HK-2 (cell line): ENCODE data around the gene CARD14.

Experiments used
- DNase-seq: peaks from one replicate; pipeline ENCODE4 v3.0.0-alpha.2; 2018; ENCODE audit not compliant: unreplicated experiment

CARD14 gene

DNA sequence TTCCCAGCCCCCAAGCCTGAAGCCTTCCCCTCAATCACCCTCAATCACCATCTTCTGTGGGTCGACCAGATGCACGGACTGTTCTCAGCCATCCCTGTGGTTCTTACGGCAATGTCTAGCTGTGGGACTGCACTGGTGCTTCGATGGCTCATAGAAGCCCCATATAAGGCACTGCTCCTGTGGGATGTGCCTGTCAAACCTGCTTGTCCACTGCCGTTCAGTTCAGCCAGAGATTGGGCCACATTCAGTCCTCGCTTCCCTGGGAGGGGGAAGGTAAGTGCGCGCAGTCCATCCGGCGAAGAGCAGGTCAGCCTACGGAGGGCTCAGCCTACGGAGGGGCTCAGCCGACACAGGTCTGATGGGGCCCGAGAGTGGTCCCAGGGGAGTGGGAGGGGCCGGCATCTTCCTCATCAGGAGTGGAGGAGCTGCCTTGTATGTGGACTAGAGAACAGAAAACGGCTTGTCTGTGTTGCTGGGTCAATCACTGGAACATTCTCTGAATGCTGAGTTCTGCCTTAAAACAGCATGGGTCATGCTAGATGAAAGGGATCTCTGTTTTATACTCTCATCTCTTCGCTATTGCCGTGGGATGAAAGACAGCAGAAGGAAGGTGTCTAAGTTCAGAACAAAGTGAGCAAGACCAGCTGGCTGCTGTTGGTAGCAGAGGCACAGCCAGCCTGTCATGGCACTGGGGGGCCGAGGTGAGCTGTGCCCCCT lies at the start of gene CARD14:
Gene CARD14, plus strand, starts transcription at position 247 of the 717 bp plus-strand sequence. CDS start 11,409 bp downstream, outside the sequence.
- no peak for DNase-seq

DNA sequence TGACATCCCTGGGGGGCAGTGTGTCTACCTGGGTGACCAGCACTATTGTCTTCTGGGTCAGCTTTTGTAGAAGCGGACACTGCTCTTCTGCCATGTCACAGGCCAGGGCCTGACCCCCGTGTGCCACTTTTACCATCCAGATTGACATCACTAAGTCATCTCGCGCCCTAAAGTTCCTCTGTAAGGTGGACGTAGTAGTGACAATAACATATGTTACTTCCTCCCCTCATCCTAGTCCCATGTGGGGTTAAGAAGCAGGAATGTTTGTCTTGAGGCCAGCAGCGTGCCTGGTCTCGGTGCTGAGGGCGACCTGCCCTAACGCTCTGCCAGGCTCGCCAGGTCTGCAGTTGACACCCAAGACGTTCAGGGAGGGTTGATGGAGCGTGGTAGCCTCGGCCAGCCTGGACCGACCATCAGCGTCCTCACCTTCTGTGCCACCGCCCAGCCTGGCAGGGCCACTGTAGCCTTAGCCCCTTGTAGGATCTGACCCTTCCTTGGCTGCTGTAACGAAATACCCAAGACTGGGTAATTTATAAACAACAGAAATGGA lies 47.7 kb upstream of the CARD14 start:
- no peak for DNase-seq

DNA sequence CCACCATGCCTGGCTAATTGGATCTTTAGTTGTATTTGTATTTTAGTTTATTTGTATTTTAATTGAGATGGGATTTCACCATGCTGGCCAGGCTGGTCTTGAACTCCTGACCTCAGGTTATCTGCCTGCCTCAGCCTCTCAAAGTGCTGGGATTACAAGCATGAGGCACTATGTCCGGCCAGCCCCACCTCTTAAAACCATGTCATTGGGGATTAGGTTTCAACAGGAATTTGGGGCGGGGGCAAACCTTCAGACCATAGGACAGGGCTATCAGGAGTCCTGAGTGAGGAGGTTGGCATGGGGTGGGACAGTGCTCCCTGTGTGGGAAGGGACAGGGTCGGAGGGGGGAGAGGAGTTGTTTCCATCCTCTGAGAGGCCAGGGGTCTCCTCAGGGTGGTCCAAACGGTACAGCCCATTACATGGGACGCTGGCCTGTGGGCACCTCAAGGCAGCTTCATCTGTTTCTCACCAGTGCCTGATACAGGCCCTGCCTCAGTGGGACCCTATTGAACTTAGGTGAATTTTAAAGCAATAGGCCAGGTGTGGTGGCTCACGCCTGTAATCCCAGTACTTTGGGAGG lies 46.8 kb upstream of the CARD14 start:
- DNase-seq, result no peak

DNA sequence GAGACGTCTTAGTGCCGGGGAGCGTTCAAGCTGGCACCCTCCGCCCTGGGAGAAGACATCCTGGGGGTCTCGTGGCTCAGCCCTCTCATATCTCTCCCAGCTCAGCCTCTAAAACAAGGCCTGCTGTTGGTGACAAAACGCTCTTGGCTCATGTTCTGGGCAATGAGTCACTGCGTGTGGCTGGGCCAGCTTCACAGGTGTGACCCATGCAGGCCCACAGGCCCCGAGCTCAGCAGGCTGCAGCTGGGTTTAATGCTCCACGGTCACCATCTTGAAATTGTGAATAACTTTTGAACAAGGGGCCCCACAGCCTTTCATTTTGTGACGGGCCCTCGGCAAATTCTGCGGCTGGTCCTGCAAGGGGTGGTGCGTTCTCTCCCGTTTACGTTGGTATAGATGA lies 46.0 kb upstream of the CARD14 start:
- no peak for DNase-seq

DNA sequence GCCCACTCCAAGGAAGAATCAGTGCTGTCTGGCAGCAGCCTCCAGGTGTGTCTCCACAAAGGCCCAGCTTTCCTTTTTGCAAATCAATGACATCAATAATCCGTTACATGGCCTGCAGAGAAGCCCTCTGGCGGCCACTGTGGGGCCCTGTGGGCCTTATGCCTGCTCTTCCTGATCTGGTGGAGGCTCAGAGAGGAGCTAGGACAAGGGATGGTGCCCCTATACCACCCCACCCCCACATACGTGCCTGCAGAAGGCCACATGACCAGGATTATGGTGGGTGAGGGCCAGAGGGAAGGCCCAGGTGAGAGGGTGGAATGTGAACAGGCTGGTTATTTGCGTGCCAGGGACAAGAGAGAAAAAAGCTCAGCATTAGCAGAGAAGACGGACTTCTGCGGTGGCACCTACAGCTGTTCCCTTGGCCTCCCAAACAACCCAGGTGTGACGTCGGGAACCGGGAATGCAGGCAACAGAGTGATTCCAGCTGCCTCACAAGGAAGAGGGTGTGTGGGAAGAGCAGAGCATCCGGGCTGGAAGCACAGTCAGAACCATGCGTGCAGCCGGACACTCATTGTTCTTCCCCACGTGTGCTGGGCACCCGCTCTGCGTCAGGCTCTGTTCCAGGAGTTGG lies 45.4 kb upstream of the CARD14 start:
- DNase-seq, result no peak

DNA sequence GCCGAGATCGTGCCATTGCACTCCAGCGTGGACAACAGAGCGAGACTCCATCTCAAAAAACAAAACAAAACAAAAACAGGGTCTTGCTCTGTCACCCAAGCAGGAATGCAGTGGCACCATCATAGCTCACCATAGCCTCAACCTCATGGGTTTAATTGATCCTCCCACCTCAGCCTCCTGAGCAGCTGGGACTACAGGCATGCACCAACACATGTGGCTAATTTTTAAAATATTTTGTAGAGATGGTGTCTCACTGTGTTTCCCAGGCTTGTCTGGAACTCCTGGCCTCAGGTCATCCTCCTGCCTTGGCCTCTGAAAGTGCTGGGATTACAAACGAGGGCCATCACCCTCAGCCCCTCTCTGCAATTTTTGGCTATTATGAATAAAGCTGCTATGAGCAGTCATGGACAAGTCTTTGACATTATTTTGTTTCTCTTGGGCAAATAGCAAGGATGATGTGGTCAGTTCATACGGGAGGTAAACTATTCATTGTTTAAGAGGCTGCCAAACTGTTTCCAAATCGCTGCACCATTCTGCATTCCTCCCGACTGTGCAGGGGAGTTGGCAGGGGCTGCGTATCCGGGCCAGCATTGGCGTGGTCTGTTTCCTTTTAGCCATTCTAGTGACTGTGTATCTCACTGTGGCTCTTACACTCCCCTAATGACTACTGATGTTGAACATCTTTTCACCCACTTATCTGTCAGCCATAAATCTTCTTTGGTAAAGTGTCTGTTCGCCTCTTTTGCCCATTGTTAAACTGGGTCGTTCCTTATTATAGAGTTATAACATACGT lies 44.0 kb upstream of the CARD14 start:
- DNase-seq, result no peak

DNA sequence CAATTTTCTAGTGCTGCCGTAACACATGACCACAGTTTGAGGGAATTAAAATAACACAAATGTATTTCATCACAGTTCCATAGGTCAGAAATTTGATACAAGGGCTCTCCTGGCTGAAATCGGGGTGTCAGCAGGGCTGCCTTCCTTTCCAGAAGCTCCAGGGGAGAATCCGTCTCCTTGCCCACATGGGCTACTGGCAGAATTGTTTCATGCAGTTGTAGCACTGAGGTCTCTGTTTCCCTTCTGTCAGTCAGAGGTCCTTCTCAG lies 43.4 kb upstream of the CARD14 start:
- no peak for DNase-seq

DNA sequence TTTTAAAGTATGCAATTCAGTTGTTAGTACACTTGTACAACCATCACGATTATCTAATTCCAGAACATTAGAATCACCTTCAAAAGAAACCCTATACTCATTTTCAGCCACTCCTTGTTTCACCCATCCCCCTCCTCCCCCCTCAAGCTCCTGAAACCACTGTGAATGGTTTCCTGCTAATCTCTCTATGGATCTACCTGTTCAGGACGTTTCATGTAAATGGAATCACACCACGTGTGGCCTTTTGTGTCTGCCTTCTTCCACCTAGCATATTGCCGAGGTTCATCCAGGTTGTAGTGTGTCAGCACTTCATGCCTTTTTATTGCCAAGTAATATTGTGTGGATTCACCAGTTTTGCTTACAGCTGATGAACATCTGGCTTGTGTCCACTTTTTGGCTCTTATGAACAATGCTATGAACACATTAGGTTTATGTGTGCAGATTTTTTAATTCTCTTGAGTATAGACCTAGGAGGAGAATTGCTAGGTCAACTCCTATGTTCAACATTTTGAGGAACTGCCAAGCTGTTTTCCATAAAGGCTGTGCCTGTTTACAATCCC lies 40.7 kb upstream of the CARD14 start:
- no peak for DNase-seq

DNA sequence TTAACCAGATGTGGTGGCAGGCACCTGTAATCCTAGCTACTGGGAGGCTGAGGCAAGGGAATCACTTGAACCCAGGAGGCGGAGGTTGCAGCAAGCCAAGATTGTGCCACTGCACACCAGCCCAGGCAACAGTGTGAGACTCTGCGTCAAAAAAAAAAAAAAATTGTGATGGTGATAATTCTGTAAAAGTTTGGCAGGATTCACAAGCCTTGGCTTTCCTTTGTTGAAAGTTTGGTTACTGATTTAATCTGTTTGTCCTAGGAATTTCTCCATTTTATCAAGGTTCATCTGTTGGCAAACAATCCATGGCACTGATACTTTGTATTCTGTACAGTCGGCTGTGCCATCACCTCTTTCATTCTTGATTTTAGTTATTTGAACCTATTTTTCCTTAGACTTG lies 38.8 kb upstream of the CARD14 start:
- DNase-seq, result no peak

DNA sequence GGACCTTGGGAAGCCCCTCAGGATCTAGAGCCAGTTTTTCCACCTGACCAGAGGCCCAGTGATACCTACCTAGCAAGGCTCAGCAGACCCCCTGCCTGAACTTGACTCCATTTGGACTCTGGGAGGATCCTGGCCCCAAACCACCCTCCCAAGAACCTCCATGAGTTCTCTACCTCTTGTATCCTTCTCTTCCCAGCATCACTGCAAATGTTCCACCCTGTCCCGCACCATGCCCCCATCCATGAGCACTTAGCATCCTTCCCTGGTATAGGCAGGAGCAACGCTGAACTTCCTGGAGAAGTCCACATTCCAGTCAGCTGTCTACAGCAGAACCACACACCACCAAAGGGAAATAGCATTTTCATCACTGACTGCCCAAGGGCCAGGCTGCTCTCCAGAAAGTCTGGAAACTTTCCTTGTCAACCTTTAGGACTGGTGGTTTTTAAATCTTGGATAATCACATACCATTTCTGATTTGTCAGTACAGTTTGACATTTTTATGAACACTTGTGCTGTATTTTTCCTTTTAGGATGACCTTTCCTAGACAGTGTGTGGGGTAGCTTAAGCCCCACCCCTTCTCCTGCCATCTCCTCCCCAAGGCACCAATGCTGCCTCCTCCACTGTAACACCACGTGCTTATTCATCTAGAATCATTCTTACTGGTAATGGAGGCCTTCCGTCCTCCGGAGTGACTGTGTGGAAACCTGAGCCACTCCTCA lies 36.8 kb upstream of the CARD14 start:
- no peak for DNase-seq

DNA sequence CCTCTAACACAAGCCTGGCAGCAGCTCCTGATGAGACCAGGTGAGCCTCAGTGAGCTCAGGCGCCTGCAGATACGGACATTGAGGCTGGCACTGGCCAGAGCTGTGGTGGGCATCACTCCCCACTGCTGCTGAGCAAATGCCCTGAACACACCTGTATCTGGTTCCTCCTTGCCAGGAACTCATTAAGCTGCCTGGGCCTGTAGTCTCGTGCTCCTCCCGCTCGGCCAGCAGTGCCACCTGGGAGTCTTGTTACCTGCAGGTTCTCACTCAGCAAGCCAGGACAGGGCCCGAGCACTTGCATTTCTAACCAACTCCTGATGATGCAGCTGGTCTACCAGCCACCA lies 36.2 kb upstream of the CARD14 start:
- DNase-seq, result no peak

DNA sequence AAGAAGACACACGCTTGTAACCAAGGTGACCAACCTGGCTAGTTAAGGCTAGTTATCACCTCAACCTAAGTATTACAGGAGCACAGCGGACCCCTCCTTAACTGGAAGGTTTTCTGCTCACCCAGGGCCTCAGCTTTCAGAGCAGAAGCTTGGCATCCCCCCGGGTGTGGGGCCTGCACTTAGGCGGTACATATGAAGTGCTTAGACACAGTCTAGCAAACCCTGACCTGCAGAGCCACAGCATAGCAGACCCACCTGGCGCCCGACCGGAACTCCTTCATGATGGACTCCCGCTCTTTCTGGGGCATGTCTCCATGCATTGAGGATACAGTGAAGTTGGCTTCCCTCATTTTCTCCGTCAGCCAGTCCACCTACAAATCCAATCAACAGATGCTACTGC lies 32.7 kb upstream of the CARD14 start:
- no peak for DNase-seq

DNA sequence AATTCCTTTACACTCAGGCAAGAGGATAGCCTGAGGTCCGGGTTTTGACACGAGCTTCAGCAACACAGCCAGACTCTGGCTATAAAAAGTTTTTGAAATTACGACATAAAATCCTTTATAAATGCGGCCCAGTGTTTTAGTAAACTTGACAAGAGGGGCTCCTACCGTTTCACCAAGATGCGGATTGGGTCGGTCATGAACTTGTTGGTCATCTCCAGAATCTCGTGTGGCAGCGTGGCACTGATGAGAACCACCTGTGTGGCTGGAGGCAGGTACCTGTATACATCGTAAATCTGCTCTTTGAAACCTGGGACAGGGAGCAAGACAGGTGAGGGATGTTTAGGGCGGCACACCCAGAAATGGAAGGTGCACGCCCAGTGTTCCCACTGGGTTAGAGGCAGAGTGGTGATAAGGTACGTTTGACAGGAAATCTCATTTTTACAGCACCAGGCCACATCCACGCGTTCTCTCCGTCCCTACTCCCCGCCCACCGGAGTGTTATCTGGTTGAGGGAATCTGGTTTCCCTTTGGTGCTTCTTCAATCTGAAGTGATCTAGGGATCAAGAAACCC lies 30.9 kb upstream of the CARD14 start:
- DNase-seq, result no peak

DNA sequence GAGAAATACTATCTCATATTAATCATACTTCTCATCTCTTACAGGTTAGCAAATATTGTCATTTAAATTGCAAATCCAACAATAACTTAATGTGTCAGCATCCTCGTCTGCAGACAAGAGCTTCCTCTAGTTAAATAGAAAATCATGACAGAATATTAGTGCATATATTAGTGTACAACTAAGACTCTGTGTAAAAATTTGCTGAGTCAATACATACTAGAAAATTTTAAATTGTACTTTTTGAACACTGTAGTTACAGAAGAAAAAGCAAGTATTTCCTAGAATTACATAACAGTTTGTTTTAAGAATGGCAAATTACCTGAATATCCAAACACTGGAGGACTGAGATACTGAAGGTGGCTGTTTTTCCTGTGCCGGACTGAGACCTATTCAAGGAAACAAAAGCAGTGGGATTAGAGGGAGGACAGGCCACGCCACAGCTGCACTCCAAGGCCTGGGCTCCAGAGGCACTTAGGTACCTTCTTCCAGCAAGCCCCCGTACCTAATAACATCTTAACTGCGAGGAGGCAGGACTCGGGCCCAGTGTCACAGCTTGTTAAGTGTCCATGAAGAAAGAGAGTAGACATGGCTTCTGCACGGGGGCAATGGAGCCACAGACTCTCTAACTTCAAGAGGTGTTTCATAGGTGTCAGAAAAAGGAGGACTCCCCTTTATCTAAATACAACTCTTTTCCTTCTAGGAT lies 28.2 kb upstream of the CARD14 start:
- DNase-seq, result no peak

DNA sequence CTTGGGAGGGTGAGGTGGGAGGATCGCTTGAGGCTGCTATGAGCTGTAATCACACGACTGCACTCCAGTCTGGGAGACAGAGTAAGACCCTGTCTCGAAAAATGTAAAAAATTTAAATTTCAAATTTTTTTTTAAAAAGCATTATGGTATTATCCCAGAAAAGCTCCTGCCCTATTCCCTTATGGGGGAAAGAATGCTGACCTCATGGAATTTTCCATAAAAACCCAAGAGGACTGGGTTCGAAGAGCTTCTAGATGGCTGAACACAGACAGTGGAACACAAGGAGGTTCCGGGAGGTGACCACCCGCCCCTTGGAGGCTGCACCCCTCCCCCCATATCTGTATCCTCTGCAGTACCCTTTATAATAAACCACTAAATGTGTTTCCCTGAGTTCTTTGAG lies 26.9 kb upstream of the CARD14 start:
- no peak for DNase-seq

DNA sequence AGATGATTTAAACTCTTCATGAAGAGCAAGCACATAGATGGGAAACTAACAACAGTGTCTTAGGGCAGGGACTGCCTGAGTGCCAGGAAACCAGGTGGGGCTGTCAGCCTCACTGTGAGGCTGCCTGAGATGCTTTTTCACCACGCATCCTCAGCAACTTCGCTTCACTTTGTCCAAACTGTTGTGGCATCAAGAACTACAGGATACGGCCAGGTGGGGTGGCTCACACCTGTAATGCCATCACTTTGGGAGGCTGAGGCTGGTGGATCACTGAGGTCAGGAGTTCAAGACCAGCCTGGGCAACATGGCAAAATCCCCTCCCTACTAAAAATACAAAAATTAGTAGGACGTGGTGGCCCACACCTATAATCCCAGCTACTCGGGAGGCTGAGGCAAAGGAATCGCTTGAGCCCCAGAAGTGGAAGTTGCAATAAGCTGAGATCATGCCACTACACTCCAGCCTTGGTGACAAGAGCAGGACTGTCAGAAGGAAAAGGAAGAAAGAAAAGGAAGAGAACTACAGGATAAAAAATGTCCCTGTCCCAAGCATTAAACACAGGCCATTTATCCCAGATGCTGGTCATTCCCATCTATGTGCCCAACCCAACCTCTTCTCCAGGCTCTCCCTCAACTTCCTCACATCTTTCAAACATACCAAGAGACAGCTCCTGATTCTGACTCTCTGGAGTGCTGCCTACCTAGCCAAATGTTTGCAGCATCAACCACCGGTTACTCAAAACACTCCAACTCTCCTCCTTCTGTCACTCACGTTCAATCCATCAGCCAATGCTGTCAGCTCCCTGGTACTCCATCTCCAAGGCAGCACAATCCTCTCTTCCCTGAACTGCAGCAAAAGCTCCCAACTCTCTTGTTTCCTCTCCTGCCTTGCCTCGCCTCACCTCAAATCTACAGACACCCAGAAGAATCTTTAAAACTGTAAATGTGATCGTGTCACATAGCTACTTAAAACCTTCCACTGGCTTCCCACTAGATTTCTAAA lies 24.5 kb upstream of the CARD14 start:
- no peak for DNase-seq

DNA sequence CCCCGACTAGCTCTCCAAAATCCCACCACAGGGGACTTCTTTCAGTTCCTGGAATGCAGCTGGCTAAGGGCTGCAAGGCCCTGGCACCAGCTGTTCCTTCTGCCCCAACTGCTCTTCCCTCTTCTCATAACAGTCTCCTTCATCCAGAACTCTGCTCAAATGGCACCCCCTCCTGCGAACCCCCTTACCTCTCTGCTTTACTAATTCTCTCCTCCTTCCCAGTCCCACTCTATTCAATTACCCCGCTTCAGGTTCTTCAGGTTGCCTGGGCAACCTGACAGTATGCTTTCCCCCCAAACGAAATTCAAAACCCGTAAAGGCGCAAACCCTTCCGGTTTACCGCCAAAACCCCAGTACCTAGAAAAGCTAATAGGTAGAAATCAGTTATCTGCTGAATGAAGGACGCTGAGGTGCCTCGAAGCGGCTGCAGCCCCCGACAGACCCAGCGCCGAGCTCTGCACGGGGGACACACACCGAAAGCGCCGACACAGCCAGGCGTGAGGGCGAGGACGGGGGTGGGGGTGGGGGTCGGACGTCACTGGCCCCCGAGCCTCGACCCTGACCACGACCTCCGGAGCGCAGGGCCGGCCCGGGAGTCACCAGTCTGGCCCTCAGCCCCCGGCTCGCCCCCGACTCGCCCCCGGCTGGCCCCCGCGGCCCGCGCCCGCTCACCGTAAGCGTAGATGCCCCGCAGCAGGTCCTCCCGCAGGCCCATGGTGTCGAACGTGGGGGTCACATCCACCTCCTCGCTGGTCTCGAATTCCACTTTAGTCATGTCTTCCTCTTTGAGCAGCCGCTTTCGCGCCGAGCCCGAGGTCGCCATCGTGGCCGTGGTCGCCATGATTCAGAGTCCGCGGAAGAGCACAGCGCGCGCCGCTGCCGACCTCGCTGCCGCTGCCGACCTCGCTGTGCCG lies 23.5 kb upstream of the CARD14 start:
- DNase-seq, result peak; percentile 14
